ENCODE data around the gene WDR44. TPM values are rescaled to one million over a fixed set of nuclear protein-coding genes. Genes with fewer than 3 reads are reported as not detected.

The WDR44 gene
- total and polyA plus RNA-seq, 12 donors = 2.2 to 25.9 (median 13.8) TPM

DNA sequence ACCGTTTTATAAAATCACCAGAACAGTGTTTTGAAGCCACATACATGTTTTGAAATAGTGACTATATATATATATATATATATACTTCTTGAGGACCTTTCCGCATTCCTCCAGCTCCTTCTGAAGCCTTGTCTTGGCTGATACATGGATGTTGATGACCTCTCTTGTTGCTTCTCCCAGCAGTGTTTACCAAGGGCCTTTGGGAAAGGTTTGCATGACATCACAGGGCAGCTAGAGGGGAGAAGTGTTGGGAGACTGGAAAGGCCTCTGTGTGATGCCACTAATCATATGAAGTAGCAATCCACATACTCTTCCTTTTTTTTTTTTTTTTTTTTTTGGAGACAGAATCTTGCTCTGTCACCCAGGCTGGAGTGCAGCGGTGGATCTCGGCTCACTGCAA is 22.5 kb downstream of the WDR44 start:
- Histone ChIP-seq H3K27me3 (no peaks in the 10 kb centered on the region), H3K27ac (no peak overlapping the region), H3K9me3 (replicated peaks in 1 of 3) (no peaks in the 10 kb centered on the region), H3K4me3 (no peak overlapping the region), H3K36me3 (replicated peaks in 1 of 2) (no peaks in the 10 kb centered on the region), H3K4me1 (replicated peaks in 1 of 2) (no peaks in the 10 kb centered on the region)
- intact Hi-C loops (cut with DNase I) = no loop called here
- TF ChIP-seq CTCF (IDR thresholded peaks at IDR 0.05) (no peak), POLR2A (IDR thresholded peaks at IDR 0.05) (no peak)
- 78 to 97% (median 91%) methylated on average over 4 of the region's 4 CpGs for WGBS, 4 donors
- DNase-seq = no peak

DNA sequence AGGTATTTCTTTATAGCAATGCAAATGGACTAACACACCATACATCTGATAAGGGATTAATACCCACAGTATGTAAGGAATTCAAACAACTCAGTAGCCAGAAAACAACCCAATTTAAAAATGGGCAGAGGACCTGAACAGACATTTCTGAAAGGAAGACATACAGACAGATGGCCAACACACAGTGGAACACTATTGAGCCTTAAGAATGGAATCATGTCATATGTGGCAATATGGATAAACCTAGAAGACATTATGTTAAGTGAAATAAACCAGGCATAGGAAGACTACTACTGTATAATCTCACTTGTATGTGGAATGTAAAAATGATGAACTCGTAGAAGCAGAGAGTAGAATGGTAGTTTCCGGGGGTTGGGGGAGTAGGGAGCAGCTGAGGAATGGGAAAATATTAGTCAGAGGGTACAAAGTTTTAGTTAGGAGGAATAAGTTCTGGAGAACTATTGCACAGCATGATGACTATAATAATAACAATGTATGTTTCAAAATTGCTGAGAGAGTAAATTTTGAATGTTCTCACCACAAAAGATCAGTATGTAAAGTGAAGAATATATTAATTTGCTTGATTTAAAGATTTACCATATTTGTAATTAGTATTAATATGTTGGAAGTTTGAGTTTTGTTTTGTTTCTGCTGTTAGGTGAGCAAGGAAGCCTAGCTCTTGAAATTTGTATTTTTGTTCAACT is 25.2 kb downstream of the WDR44 start:
- no peaks in the 10 kb centered on the region for H3K9me3 ChIP-seq (replicated peaks in 1 of 3)
- no peak for TF ChIP-seq CTCF (IDR thresholded peaks at IDR 0.05)
- no peak for TF ChIP-seq POLR2A (IDR thresholded peaks at IDR 0.05)
- H3K4me3 ChIP-seq = no peak overlapping the region
- WGBS, 4 donors = 65 to 100% (median 90%) methylated on average over 2 of the region's 2 CpGs
- H3K27me3 ChIP-seq = no peaks in the 10 kb centered on the region
- no peaks in the 10 kb centered on the region for H3K4me1 ChIP-seq (replicated peaks in 1 of 2)
- intact Hi-C loops (cut with DNase I) = no loop called here
- H3K36me3 ChIP-seq (replicated peaks in 1 of 2) = no peaks in the 10 kb centered on the region
- no peak overlapping the region for H3K27ac ChIP-seq
- no peak for DNase-seq

DNA sequence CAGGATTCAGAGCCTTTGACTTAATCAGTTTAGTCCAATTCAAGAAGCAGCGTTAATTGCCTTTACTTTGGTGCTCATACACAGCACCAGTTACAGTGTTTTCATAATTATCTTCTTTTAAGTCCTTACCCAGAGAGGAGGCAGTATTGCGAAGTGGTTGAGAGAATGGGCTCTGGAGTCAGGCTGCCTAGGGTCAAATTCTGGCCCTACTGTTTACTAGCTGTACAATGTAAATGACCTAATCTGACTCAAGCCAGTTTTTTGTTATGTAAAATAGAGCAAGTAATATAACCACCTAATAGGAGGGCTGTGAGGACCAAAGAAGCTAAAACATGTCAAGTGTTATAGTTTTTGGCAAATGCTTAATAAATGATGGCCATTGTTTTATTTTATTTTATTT is 27.6 kb downstream of the WDR44 start:
- H3K27ac ChIP-seq = no peak overlapping the region
- H3K36me3 ChIP-seq (replicated peaks in 1 of 2) = no peaks in the 10 kb centered on the region
- intact Hi-C loops (cut with DNase I) = no loop called here
- no peaks in the 10 kb centered on the region for H3K27me3 ChIP-seq
- H3K4me3 ChIP-seq = no peak overlapping the region
- no peaks in the 10 kb centered on the region for H3K4me1 ChIP-seq (replicated peaks in 1 of 2)
- 62 to 78% (median 76%) methylated on average over 2 of the region's 2 CpGs for WGBS, 4 donors
- TF ChIP-seq CTCF (IDR thresholded peaks at IDR 0.05) (no peak), POLR2A (IDR thresholded peaks at IDR 0.05) (no peak)
- no peak for DNase-seq
- no peaks in the 10 kb centered on the region for H3K9me3 ChIP-seq (replicated peaks in 1 of 3)

- no peak overlapping the region for H3K27ac ChIP-seq
- no peaks in the 10 kb centered on the region for H3K4me1 ChIP-seq (replicated peaks in 1 of 2)
- TF ChIP-seq POLR2A (IDR thresholded peaks at IDR 0.05) (no peak), CTCF (IDR thresholded peaks at IDR 0.05) (no peak)
- H3K4me3 ChIP-seq = no peak overlapping the region
- no peaks in the 10 kb centered on the region for H3K9me3 ChIP-seq (replicated peaks in 1 of 3)
- 49 to 71% (median 60%) methylated on average over 3 of the region's 3 CpGs for WGBS, 4 donors
- no peaks in the 10 kb centered on the region for H3K27me3 ChIP-seq
- no peak for DNase-seq
- no peaks in the 10 kb centered on the region for H3K36me3 ChIP-seq (replicated peaks in 1 of 2)
- intact Hi-C loops (cut with DNase I) = no loop called here
Observed at GRCh38 chrX:118383120-118383519, 37.2 kb downstream of the WDR44 start.

Data from adrenal gland (tissue), 12 donors.